ENCODE measurements around the gene PHACTR2. TPM values are rescaled to one million over a fixed set of nuclear protein-coding genes. Genes with fewer than 3 reads are reported as not detected.
"Not testable (repeated sequence)": the region's sequence is repeated elsewhere in the genome, so short reads cannot be mapped to it uniquely, and the experiment has no call there.

PHACTR2 gene
- total RNA-seq (100 to 1,000 TPM in 2 of 5 donors, 10 to 100 TPM in 3; 25.8 to 126 (median 59.6) TPM), polyA plus RNA-seq (10 to 100 TPM in 2 of 3 donors, 1 to 10 TPM in 1; 3.0 to 14.1 (median 10.6) TPM)
- long read RNA-seq, donor 1: 0 reads
- long read RNA-seq, donor 2, full-length matches to known transcripts: 4 of 4 reads
- long read RNA-seq, donor 2, partial matches to known transcripts: 0 of 4 reads
- long read RNA-seq, donor 2, other reads (novel, unspliced or antisense): 0 of 4 reads
- long read RNA-seq, donor 3, full-length matches to known transcripts: 5 of 5 reads
- long read RNA-seq, donor 3, partial matches to known transcripts: 0 of 5 reads
- long read RNA-seq, donor 3, other reads (novel, unspliced or antisense): 0 of 5 reads
- long read RNA-seq, donor 4, partial matches to known transcripts: 0 of 1 reads
- long read RNA-seq, donor 4, other reads (novel, unspliced or antisense): 0 of 1 reads
- long read RNA-seq, donor 5, full-length matches to known transcripts: 7 of 7 reads
- long read RNA-seq, donor 5, partial matches to known transcripts: 0 of 7 reads
- long read RNA-seq, donor 5, other reads (novel, unspliced or antisense): 0 of 7 reads
- long read RNA-seq, donor 6, full-length matches to known transcripts: 4 of 55 reads
- long read RNA-seq, donor 6, partial matches to known transcripts: 51 of 55 reads
- long read RNA-seq, donor 6, other reads (novel, unspliced or antisense): 0 of 55 reads
- long read RNA-seq, donor 7, full-length matches to known transcripts: 7 of 7 reads
- long read RNA-seq, donor 7, partial matches to known transcripts: 0 of 7 reads
- long read RNA-seq, donor 7, other reads (novel, unspliced or antisense): 0 of 7 reads
- long read RNA-seq, donor 8: 0 reads
- long read RNA-seq, donor 9, partial matches to known transcripts: 0 of 1 reads
- long read RNA-seq, donor 9, other reads (novel, unspliced or antisense): 0 of 1 reads
- long read RNA-seq, donor 10, full-length matches to known transcripts: 2 of 2 reads
- long read RNA-seq, donor 10, partial matches to known transcripts: 0 of 2 reads
- long read RNA-seq, donor 10, other reads (novel, unspliced or antisense): 0 of 2 reads

DNA sequence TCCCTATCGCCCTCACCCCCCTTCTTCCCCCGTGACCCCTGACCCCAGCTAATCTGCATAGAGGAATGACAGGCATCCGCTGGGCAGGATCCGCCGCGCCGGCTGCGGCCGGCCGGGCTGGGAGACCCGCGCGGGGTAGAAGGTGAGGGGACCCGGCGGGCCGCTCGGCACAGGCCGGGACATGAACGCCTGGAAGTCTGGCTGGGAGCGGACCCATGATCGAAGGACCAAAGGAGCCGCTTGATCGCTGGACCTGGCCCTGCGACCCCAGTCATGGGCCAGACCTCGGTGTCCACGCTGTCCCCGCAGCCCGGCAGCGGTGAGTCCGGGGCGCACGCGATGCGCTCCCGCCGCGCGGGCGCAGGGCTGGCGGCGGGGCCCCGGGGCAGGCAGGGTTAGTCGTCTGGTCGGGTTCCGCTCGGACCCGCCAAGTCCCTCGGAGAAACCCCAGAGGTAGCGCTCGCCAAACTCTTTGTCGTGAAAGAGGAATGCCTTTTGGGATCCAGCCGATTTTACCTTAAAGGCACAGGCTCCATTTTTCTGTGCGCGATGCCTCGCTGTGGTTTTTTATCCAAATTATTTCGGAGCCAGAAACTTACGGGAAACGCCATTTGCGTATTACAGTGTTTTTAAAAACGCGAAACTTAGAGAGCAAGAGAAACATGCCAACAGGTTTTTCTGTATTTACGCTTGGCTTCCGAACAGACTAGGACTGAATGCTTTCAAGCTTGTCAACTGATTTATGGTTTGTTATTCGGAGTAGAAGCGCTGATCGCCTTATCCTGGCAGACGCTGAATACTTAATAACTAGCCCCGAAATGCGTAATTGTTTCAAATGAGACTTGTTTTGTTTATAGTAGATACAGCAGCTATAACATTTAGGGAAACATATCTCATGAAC is at the start of gene PHACTR2:
Gene PHACTR2 (plus strand): TSS at position 75 of the 901 bp plus-strand sequence. CDS start 199 bp downstream, at position 274.
- H3K36me3 ChIP-seq: no peaks in the 10 kb centered on the region
- 1 to 3% (median 1%) methylated on average over 43 to 69 of the region's 69 CpGs for WGBS, 5 donors
- H3K27me3 ChIP-seq: no peaks in the 10 kb centered on the region
- intact Hi-C loops (cut with DNase I; ENCODE audit: low total_unique reads): no loop called here
- peak within 1 kb of the TSS; percentile 64 to 76 (median 74) for H3K4me3 ChIP-seq
- H3K9me3 ChIP-seq: peaks cover 0 to 6% (median 0%) of the 10 kb centered on the region in 4 donors
- TF ChIP-seq, protein P1, sequence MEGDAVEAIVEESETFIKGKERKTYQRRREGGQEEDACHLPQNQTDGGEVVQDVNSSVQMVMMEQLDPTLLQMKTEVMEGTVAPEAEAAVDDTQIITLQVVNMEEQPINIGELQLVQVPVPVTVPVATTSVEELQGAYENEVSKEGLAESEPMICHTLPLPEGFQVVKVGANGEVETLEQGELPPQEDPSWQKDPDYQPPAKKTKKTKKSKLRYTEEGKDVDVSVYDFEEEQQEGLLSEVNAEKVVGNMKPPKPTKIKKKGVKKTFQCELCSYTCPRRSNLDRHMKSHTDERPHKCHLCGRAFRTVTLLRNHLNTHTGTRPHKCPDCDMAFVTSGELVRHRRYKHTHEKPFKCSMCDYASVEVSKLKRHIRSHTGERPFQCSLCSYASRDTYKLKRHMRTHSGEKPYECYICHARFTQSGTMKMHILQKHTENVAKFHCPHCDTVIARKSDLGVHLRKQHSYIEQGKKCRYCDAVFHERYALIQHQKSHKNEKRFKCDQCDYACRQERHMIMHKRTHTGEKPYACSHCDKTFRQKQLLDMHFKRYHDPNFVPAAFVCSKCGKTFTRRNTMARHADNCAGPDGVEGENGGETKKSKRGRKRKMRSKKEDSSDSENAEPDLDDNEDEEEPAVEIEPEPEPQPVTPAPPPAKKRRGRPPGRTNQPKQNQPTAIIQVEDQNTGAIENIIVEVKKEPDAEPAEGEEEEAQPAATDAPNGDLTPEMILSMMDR (IDR thresholded peaks at IDR 0.05): no peak
- TF ChIP-seq POLR2AphosphoS5 (IDR thresholded peaks at IDR 0.05): peak in 2 of 3 donors; percentile 49 to 70
- H3K4me1 ChIP-seq: peaks cover 19 to 71% (median 44%) of the 10 kb centered on the region in 4 donors
- peak; percentile 72 to 91 for DNase-seq
- H3K27ac ChIP-seq: peak within 1 kb of the TSS; percentile 92 to 98 (median 94)

DNA sequence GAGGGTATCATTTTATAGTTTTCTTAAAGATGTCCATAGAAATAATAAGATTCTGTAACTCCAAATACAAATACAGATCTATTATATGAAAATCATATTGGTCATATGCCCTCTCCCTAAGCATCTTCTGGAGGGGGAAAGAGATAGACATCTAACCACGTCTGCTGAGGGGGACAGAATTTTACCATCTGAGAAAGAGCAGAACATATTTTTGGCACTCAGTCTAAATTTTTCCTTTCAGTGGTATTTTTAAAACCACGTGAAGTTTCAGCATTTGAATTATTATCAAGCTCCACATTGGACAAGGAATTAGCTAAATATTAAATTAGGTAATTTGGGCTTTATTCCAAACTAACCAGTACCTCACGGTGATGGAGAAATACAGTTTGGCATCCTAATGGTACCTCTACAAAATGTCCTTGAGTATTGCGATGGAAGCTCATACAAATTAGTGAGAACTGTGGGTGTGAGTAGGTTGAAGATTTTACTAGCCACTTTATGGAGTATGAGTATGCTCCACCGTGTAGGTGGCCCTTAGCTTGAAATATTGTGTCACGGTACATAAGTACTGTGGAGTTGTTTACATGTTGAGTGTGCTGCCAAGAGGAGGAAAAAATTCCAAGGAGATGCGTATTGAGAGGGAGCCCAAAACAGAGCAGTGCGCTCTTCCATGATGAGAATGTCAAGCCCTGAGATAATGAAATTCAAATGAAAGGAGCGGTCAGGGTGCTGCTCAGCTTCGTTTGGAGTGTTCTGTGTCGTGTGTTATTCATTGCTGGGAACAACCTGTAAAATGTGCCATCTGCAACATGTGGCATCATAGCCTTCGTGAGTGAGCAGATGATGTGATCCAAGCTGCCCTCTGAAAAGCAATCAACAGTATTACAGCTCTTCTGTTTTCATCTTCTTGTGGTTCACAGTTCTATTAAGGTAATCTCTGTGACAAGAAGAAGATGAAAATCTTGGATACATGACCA is 48.4 kb upstream of the PHACTR2 start:
- Histone ChIP-seq H3K27me3 (no peaks in the 10 kb centered on the region), H3K27ac (peak overlapping the region in 1 of 5 donors; percentile 67), H3K9me3 (no peaks in the 10 kb centered on the region), H3K4me1 (peaks cover 0 to 14% (median 2%) of the 10 kb centered on the region in 4 donors), H3K4me3 (peak overlapping the region in 1 of 4 donors; percentile 5), H3K36me3 (no peaks in the 10 kb centered on the region)
- intact Hi-C loops (cut with DNase I; ENCODE audit: low total_unique reads): no loop called here
- peak in 1 of 2 donors; percentile 55 for DNase-seq
- TF ChIP-seq EP300 (IDR thresholded peaks at IDR 0.05): no peak
- TF ChIP-seq POLR2AphosphoS5 (IDR thresholded peaks at IDR 0.05): peak; percentile 23 to 77 (median 38)
- WGBS, 5 donors: 66 to 79% (median 72%) methylated on average over 12 of the region's 12 CpGs

DNA sequence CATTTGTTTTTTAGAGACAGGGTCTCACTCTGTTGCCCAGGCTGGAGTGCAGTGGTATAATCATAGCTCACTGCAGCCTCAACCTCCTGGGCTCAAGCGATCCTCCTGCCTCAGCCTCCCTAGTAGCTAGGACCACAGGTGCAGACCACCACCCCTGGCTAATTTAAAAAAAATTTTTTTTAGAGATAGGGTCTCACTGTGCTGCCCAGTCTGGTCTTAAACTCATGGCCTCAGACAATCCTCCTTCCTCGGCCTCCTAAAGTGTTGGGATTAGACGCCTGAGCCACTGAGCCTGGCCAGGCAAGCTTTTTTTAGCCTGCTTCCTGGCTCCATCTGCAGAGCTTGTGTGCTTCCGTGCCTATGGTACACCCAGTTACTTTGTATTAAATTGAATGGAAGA is 46.6 kb upstream of the PHACTR2 start:
- H3K4me3 ChIP-seq; H3K9me3 ChIP-seq; H3K27me3 ChIP-seq; H3K36me3 ChIP-seq; intact Hi-C loops (cut with DNase I; ENCODE audit: low total_unique reads); DNase-seq: not testable (repeated sequence)
- Histone ChIP-seq H3K27ac (peak overlapping the region in 1 of 5 donors; percentile 67), H3K4me1 (peaks cover 0 to 19% (median 2%) of the 10 kb centered on the region in 4 donors)
- WGBS, 5 donors: 94 to 99% (median 97%) methylated on average over 4 of the region's 4 CpGs

DNA sequence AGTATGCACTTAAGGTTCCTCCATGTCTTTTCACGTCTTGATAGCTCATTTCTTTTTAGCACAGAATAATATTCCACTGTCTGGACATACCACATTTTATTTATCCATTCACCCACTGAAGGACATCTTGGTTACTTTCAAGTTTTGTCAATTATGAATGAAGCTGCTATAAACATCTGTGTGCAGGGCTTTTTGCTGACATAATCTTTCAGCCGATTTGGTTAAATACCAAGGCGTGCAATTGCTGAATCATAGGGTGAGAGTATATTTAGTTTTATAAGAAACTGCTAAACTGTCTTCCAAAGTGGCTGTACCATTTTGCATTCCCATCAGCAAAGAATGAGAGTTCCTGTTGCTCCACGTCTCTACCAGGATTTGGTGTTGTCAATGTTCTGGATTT is 44.9 kb upstream of the PHACTR2 start:
- H3K27ac ChIP-seq: no peak overlapping the region
- no peaks in the 10 kb centered on the region for H3K27me3 ChIP-seq
- no peak for DNase-seq
- WGBS, 5 donors: 93 to 95% (median 95%) methylated on average over 4 of the region's 4 CpGs
- no peak for TF ChIP-seq POLR2AphosphoS5 (IDR thresholded peaks at IDR 0.05)
- TF ChIP-seq, protein P1 (IDR thresholded peaks at IDR 0.05): no peak
- TF ChIP-seq EP300 (IDR thresholded peaks at IDR 0.05): no peak
- TF ChIP-seq POLR2A (IDR thresholded peaks at IDR 0.05): no peak
- intact Hi-C loops (cut with DNase I; ENCODE audit: low total_unique reads): no loop called here
- no peaks in the 10 kb centered on the region for H3K36me3 ChIP-seq
- no peaks in the 10 kb centered on the region for H3K9me3 ChIP-seq
- H3K4me3 ChIP-seq: no peak overlapping the region
- peaks cover 0 to 19% (median 2%) of the 10 kb centered on the region in 4 donors for H3K4me1 ChIP-seq
